Fibroblast of skin of right quadriceps (primary cell): Measurements from ENCODE around the gene PDE8A.
"Not testable (repeated sequence)": the region's sequence is repeated elsewhere in the genome, so short reads cannot be mapped to it uniquely, and the experiment has no call there.

Experiments
- DNase-seq: peaks from one replicate; pipeline ENCODE4 v3.0.0-alpha.2; 2013

The PDE8A gene

DNA sequence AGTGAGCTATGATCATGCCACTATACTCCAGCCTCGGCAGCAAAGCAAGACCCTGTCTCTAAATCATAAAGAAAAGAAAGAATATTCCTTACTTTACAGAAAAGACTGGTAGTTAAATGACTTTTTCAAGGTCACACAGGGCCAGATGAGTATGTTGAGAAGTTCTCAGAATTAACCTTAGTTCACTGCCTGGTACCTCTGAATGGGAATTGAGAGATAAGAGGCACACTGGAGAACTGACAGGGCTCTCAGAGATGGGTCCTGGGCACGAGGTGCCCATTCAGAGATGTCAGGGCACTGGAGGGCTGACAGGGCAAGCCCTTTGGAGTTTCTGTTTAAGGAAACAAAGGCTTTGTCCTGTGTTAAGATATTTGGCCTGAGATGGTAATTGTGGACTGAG, 157.7 kb downstream of the PDE8A start:
- no peak for DNase-seq

DNA sequence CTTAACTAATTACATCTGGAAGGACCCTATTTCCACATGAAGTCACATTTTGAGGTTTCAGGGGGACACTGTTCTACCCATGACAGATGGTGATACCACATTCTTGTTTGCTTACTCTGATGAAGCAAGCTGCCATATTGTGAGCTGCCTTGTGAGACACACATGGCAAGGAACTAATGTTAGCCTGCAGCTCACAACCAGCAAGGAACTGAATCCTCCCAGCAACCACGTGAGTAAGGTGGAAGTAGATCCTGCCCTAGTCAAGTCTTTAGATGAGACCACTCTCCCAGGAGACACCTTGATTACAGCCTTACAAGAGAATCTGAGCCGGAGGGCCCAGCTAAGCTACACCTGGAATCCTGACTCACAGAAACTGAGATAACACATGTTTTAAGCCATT, 160.1 kb downstream of the PDE8A start:
- DNase-seq: peak; percentile 23

GRCh38 chr15:85142312-85142711, 160.7 kb downstream of the PDE8A start:
- DNase-seq: peak; percentile 47

DNA sequence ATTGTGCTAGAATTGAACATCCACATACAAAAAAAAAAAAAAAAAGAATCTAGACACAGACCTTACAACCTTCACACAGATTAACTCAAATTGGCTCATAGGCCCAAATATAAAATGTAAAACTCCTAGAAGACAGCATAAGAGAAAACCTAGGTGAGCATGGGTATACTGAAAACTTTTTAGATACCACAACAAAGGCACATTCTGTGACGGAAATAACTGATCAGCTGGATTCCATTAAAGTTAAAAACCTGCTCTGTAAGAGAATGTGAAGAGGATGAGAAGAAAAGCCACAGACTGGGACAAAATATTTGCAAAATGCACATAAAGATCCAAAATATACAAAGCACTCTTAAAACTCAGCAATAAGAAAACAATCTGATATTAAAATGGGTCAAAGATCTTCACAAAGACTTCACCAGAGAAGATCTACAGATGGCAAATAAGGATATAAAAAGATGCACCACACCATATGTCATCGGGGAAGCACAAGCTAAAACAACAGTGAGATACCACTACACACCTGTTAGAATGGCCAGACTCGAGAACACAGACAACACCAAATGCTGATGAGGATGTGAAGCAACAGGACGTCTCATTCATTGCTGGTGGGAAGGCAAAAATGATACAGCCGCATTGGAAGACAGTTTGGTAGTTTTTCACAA, 167.9 kb downstream of the PDE8A start:
- no peak for DNase-seq

- no peak for DNase-seq
Measured at GRCh38 chr15:85150130-85150480, 168.4 kb downstream of the PDE8A start.

GRCh38 chr15:85151145-85151544, 169.5 kb downstream of the PDE8A start:
- DNase-seq: no peak

- DNase-seq: no peak
Measured at GRCh38 chr15:85151861-85152260, 170.2 kb downstream of the PDE8A start.

DNA sequence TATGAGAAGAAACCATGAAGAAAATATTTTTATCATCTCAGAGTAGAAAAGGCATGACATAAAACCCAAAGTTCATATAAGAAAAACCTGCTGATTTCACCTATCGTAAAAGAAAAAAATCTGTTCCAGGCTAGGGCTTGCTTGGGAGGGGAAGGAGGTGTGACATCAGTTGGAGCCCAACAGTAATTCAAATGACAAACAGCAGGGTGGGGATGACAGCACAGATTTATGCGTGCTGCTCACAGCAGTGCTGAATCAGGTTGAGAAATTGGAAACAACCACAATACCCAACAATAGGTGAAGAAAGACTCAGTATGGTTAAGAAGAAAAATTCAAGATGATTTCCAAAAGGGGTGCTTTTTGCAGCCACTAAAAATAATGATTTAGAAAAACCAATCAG, 172.4 kb downstream of the PDE8A start:
- no peak for DNase-seq

DNA sequence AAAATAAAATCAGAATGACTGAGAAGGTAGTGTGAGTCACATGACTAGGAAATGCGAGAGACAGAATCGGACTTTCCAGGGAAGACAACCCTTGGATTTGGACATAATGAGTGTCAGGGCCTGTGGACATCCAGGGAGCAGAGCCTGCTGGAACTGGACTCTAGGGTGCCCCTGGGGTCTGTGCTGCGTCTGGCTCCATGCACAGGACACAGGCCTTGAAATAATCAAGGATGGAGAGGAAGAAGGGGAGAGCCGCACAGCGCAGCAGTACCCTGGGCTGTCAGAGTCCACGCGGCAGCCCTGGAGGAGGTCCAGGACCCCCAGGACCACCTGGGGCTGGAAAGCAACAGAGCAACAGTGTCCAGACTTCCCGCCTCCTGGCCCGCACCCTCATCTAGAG, 173.7 kb downstream of the PDE8A start:
- no peak for DNase-seq

DNA sequence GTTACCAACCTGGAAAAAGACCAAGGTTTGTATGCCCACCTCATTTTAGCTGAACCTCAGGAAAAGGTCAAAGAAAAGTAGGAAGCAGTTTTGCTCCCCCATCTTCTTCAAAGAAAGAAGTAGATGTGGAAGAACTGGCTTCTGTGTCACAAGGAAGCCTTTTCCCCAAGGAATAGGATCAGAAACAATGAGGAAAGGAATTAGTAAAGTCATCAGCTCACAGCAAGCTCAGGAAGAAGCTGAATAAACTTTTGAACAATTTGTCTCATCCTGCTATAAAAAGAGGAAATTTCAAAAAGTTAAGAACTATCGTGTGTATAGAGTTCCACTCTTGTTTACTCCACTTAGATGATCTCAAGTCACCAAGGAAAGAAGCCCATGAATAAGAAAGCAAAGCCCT, 174.2 kb downstream of the PDE8A start:
- no peak for DNase-seq

- DNase-seq: no peak
Measured at GRCh38 chr15:85157344-85157743, 175.7 kb downstream of the PDE8A start.

GRCh38 chr15:85162237-85162636, 180.6 kb downstream of the PDE8A start:
- no peak for DNase-seq

GRCh38 chr15:85164841-85165466, 183.3 kb downstream of the PDE8A start:
- DNase-seq: no peak

GRCh38 chr15:85167568-85167967, 185.9 kb downstream of the PDE8A start:
- no peak for DNase-seq

- DNase-seq: no peak
Measured at GRCh38 chr15:85168642-85169173, 187.1 kb downstream of the PDE8A start.

DNA sequence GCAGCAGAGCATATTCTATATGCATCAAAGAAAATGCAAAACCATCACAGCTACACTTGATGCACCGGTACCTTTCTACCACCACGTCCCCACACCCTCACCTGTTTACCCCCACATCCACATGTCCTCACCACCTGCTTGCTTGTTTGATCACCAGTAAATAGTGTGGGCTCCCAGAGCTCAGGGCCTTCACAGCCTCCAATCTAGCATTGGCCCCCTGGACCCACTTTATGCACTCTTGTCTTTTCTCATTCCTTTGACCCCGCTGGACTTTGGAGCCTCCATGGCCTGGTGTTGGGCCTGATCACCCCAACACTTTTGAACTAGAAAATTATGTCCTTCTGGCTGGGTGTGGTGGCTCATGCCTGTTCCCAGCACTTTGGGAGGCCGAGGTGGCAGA, 190.1 kb downstream of the PDE8A start:
- no peak for DNase-seq

DNA sequence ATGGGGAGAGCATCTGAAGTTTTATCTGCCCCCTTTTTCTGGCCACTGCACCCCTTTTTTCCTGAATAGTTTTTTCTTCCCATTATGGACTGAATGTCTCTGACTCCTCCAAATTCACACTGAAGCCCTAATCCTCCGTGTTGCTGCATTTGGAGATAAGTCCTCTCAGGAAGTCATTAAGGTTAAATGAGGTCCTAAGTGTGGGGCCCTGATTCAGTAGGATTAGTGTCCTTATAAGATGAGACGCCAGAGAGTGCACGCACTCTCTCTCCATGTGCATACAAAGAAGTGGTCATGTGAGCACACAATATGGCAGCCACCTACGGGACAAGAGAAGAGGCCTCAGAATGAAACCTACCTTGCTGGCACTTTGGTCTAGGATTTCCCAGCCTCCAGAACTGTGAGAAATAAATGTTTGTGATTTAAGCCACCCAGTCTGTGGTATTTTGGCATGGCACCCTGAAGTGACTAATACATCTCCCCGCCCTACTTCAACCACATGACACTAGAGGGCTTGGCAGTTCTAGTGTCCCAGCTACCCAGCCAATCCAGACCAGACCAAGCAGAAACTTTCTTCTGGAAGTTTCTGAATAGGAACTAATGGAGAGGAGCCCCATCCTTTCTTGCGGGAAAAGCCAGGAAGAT, 191.3 kb downstream of the PDE8A start:
- no peak for DNase-seq

- DNase-seq: not testable (repeated sequence)
Measured at GRCh38 chr15:85173630-85174029, 192.0 kb downstream of the PDE8A start.

DNA sequence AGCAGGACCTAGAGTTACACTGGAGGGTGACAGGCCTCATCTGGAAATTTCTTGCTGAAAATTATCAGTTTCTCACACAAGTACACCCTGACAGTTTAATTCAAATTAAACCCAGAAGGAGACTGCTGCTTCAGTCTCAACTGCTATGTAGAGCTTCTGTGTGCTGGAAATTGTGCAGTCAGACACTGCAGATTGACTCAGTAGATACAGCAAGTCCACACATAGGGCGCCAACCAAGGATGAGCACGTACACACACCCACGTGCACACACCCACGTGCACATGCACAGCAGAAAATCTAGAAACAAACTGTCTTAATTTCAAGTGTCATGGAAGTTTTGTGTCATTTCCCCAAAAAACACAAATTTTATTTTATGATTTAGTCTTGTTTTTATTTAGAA, 192.9 kb downstream of the PDE8A start:
- DNase-seq: no peak

GRCh38 chr15:85177042-85177515, 195.4 kb downstream of the PDE8A start:
- DNase-seq: peak; percentile 45

DNA sequence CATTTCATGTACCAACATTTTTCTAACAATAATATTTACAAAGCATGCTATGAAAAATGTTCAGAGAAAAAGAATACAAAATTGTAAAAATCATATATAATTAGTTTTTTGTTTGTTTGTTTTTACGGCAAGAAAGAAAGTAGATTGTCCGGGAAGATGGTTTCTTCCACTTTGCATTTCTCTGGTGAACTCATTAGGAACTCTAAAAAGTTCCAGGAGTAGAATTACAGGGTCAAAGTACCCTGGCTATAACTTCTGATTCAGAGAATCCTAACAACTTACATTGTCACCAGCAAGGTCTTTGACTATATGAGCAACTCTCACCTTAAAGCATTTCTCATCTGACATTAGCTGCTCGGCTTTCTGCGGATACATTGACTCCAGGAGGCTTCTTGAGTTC, 196.7 kb downstream of the PDE8A start:
- no peak for DNase-seq

GRCh38 chr15:85179700-85180099, 198.0 kb downstream of the PDE8A start:
- no peak for DNase-seq

- not testable (repeated sequence) for DNase-seq
Measured at GRCh38 chr15:85185350-85185749, 203.7 kb downstream of the PDE8A start.

DNA sequence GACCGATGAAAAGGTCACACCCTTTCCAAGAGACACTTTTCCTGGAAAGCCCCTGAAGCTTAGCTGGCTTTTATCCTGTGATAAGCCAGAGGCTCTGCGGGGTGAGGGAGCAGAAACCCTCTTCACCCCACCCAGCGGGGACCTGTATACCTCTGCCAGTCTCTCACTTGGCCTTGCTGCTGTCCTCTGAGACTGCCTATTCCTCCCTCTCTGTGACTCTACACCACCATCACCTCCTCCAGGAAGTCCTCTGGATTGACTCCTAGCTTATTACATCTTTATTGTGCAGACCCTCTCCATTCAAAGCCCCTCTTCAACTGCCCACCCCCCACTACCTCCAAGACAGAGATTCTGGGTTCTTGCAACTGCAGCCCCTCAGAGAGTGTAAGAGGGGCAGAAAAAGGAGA, 206.5 kb downstream of the PDE8A start:
- not testable (repeated sequence) for DNase-seq
